Occipital lobe (tissue), 2 donors: ENCODE results near the gene CUL1. TPM values are rescaled to one million over a fixed set of nuclear protein-coding genes. Genes with fewer than 3 reads are reported as not detected.
A peak's percentile ranks its signal among the peaks of the same experiment; 100 is the strongest.
"Not testable (repeated sequence)": the region's sequence is repeated elsewhere in the genome, so short reads cannot be mapped to it uniquely, and the experiment has no call there.

Experiments
- DNase-seq: peaks from one replicate; lab custom pipeline; 2025; lab: John Stamatoyannopoulos, UW
- total RNA-seq: library from RNA; depleted of rRNA; stranded (reverse); fragments of >200 nt; gene quantifications from one replicate; pipeline ENCODE4 v1.2.3, GENCODE V29; 2014

CUL1 gene
- total RNA-seq, 1 donor from 2014 or later = 60.2 TPM

DNA sequence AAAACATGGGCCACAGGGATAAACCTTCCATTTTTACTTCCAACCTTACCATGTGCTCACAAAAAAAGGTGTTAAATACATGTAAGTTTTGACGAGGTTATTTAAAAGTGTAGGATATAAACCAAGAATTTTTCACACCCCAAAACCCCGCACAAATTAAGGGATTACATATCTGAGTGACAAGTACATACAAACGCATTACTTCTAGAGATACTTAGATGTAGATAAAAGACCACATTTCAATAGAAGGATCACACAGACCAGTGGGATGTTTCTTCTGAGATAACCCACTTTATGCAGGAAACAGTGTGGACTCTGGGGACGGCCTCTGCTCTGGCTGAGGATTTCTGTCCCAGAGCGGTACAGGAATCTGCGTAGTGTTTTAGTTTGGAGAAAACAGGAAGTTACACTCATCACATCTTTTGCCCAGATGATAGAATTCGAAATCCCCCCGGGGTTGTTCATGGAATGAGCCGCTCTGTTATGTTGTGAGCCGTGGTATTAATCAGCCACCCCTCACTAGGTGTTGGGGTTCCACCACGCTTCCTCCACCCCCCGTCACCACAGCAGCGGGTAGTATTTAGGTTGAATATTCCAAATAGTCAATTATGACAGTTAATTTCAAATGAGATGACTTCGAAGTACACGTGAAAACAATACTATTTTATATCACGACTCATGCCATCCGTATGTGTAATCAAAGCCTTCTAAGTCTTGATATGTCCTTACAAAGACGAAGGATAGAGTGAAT is 1.3 kb upstream of the CUL1 start:
- no peak for DNase-seq

DNA sequence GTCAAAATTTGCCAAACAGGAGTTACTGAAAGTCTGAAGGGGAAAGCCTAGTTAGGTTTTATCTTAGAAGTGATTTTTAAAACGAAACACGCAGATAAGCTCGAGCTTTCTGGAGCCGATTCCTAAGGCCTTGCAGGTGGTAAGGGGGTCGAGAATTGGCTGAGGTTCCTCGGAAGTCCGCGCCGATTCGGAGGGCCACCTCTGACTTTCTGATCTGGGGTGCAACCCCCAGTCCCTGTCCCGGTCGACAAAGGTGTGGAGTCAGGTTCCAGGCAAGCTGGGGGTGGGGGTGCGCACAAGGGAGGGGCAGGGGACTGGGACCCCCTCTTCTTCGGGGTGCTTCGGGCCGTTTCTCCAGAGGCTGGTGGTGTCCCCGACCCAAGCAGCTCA is 701 bp upstream of the CUL1 start:
- no peak for DNase-seq

DNA sequence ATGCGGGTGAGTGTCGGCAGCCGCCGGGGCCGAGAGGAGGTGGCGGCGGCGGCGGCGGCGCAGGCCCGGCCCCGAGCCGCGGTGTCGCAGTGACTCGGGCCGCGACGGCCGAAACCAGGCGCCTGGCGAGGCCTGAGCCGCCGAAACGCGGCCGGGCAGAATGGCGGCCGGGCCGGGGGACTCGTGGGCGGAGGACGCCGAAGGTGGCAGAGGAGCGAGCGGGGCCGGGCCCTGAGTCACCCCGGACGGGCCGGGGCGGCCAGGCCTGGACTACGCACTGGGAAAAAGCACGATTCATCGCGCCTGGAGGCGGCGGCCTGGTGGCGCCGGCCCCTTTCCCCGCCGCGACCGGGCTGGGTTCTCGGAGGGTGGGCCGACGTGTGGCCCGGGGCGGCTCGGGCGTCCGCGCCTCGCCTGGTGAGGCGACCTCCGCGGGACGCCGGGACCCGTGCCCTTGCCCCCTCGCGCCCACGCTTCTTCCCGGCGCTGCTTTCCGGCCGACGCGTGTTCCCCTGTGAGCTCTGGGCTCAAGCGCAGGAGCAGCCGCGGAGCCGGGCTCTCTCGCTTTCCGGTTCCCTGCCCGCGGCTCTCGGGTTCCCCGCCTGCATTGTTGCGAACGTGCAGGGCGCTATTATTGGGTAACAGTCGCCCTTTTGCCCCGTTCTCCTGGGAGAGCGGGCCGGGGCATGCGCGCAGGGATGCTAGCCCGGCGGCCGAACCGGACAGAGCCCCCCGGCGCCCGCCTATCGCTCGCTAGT is 500 bp downstream of the CUL1 start:
- peak; percentile 56 for DNase-seq

DNA sequence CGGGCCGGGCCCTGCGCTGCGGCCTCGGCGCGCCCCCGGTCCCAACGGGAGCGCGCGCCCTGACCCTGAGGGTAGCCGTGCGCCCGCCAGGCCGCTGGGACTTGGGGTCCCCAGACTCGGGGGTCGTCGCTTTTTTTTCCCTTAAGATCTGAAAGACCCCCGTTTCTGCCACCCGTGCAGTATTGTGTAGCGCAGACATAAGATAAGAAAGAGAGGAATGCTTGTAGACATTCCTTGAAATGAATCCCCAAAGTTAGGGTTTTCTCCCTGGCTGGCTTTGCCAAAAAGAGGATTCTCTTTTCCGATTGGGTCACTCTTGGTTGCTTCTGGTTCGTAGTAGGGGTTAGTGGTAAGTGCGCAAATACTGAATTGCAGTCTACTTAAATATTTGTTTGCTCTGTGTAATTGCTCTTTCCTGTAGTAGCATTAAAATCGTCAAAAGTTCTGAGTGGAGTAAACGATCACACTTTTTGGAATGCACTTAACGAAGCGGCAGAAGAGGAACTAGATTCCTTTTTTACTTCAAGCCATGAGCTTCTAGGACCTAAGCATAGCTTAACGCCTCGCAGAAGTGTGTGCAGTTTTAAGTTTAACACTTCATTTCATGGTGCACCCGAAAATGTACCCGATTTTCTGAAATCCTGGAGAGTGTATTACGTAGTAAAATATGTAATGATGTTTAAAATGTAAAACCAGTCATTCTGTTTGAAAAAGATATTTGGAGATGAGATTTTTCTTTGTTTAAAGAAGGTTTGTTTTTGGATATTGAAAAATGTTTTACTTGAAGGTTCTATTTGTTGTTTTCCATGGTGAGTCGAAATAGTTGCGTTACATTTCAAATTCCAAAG is 1.3 kb downstream of the CUL1 start:
- no peak for DNase-seq

DNA sequence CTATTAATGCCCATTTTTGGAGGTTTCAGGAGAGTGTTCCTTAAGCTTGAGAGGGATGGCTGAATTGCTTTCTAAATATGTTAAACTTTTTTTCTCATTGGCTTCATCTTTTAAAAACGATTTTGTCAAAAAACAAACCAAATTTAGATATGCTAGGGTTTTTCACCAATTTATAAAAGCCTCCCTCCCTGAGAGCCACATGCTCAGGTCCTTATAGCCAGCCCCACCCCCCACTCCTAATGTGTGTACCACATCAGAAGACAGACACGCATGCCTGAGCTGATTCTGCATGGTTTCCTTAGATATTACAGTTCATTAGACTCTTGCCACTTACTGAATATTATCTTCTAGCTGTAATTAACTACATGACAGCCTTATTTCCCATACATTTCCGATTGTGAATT is 2.0 kb downstream of the CUL1 start:
- no peak for DNase-seq

DNA sequence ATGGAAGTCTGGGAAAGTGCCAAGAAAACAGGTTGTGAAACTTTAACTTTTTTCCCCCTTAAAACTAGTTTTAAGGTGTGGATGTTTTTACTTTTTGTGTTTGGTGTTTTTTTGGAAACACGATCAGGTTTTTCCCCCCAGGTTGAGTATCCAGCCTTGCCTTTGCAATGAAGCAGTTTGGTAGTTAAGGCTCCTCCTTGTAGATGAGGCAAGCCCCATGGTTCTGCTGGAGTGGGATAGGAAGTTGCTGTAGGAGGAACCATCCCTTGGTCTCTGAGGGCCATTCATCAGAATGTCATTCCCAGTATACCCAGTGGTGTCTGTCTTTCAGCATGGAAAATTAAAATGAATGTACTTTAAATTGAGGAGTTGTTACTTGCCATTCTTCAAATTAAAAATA is 2.7 kb downstream of the CUL1 start:
- no peak for DNase-seq

DNA sequence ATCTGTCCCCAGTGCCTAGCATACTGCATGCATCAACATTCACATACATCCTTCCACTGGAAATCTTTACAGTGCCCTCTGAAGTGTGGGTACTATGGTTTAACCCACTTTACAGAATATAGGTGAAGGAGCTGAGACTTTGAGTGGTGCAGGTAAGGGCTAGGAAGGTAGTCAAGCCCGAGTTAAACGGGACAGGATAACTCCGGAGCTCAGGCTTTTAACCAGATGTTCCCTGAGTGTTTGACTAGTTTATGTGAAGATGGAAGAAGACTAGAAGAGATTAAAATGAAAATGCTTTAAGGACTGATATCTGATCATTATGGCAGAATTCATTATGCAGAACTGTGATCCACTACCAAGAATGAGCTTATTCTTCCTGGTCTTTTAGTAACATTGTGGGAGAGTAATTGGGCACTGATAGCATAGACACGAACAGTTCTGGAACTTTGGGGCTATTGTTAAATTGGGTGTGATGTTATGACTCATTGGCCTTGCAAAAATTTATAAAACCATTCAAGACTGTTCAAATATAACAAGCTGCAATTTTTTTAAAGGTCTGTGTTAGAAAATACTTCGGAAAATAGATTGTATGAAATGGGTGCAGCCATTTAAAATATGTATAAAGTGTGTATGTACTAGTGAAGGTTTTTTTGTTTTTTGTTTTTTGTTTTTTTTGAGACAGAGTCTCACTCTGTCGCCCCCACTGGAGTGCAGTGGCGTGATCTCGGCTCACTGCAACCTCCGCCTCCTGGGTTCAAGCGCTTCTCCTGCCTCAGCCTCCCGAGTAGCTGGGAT is 4.4 kb downstream of the CUL1 start:
- DNase-seq = no peak

DNA sequence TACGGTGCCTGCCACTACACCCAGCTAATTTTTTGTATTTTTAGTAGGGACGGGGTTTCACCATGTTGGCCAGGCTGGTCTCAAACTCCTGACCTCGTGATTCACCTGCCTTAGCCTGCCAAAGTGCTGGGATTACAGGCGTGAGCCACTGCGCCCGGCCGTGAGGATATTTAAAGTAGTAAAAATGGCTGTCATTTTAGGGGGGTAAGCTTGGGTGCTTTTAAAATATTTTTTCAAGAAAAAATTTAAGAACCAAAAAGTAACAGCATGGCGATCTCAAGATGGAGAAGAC is 4.9 kb downstream of the CUL1 start:
- DNase-seq = not testable (repeated sequence)

DNA sequence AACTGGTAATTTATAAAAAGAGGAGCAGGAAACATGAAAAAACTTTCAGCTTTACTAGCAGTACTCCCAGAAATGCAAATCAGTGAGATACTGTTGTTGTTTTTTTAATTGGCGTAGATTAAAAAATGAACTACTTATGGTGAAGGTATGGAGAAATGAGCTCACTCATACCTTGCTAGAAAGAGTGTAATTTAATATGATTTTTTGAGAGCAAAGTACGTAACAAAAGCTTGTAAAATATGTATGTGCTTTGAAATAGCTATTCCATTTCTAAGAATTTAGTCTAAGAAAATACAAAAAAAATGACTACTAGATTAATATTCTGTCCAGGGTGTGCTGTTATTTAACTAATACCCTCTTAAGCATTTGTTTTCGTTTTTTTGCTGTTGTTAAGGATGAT is 5.5 kb downstream of the CUL1 start:
- DNase-seq = no peak

DNA sequence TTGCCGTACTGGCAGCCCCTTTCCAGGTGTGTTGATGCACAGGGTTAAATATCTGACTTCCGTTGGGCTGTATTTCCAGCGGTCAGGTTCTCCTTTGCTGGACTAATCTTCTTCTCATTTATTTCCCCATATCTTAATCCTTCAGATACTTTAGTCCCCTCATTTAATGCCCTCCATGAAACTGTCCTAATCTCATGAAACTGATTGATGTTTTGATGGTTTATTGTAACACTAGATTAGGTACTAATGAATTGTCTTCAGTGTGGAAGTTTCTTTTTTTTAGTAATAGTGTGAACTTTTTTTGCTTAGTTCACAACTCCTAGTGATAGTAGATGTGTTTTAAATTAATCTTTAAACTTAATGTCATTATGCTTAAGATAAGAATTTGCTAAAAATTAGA is 6.3 kb downstream of the CUL1 start:
- no peak for DNase-seq

DNA sequence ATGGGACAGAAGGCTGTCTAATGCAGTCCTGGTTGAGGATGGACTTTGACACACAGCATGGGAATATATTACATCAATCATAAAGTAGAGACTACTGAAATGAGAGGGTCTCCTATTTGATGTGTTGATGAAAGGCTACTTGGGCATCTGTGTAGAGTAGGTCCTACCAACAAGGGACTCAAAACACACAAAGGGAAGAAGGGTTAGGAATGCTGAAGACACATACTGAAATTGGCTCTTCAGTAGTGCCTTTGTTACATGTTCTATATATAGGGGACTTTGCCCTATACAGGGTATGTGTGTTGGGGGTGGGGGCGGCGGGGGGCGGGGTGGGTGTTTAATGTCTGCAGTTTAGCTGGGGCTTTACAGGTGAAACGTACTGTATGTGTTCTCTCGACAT is 7.7 kb downstream of the CUL1 start:
- no peak for DNase-seq

DNA sequence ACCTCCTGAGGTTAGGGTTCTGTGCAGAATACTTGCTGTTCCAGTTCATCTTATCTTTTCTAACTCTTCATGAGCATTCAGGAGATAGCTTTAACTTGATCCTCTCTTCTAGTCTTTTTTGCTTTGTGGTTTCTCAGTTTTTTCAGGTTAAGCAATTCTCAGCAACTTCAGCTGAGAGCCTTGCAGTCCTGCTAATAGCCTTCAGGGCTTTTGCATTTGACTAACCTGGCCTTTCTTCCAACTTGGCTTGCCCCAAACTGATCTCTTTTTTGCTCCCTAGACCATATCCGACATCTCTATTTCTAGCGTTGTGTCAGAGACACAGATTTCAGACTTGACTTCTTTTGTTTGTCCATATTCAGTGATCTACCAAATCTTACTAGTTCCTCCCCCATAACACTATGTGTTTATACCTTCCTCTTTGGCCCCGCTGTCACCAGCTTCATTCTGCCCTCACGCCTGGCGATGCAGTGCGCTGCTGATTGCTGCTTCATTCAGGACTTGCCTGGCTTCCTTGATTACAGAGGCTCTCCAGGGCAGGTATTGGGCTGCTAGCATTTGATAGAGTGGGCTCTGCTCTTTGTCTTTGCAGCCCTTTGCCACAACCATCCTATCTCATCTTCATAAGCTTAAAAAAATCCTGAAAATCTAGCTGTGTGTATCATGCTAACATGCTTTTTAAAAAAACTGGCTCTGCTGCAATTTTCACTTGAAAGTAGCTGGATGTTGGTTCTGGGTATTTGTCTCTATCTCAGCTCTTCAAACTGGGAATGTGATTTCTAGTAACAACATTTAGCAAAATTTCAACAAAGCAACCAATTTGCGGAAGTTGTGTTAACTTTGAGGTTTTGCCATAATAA is 9.6 kb downstream of the CUL1 start:
- DNase-seq = no peak

DNA sequence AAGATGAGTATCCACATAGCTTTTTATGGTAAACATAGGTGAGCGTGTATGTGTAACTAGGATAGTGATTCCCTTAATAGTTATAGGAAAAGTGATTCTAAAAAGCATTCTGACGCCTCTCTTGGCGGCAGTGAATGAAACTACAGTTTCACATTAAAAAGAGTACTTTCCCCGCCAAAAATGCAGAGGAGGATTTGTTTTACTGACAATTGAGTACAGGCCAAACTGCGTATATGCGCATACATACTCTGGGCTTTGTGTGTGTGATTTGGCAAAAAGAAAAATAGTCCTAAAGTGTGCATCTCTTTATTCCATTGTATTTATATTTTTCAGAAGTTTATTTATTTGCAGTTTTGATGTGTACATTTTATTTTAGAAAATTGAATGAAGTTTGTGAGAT is 10.3 kb downstream of the CUL1 start:
- DNase-seq = no peak

DNA sequence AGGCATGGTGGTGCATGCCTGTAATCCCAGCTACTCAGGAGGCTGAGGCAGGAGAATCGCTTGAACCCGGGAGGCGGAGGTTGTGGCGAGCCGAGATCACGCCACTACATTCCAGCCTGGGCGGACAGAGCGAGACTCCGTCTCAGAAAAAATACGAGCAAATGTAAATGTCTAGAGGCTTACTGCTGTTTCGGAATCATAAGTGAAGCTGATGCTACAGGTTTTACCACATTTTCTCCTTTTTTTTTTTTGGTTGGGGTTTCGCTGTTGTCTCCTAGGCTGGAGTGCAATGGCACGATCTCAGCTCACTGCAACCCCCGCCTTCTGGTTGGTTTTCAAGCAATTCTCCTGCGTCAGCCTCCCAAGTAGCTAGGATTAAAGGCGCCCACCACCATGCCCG is 11.7 kb downstream of the CUL1 start:
- DNase-seq = not testable (repeated sequence)

DNA sequence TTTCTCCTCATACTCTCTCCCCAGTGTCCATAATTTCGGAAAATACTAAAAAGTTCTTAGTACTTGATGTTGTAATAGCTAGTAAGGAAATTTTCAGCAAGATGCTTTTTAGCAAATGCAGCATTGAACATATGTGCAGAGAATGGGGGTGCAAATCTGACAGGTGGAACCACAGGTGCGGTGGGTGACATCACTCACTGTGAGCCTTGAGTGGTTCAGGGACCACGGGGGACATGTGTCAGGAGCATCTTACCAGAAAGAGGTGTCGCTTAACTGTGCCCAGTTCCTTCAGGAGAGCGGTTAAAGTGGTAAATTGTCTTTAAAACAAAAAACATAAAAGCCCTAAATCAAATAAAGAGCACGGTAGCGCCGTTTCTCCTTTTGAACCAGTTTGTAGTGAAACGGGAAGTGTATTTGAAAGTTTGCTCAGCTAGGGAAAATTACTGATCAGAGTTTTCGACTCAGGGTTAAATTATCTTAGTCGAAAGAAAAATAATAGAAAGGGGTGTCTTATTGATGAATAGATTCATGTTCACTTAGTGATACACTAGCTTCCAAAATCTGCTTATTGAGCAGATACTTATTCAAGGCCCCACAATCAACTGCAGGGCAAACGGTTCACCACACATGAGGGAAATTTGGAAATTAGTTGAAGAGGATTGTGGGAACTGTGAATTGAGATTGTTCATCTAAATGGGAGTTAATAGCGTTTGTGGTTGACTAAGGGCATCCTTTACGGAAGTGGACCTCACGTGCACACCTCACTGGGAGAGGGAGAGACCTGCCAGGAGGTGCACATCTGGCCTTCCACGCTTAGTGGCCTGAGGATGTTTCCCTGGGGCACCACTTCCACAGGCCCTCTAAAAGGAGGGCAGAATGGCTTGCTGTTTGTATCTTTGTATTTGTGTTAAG is 12.7 kb downstream of the CUL1 start:
- no peak for DNase-seq

DNA sequence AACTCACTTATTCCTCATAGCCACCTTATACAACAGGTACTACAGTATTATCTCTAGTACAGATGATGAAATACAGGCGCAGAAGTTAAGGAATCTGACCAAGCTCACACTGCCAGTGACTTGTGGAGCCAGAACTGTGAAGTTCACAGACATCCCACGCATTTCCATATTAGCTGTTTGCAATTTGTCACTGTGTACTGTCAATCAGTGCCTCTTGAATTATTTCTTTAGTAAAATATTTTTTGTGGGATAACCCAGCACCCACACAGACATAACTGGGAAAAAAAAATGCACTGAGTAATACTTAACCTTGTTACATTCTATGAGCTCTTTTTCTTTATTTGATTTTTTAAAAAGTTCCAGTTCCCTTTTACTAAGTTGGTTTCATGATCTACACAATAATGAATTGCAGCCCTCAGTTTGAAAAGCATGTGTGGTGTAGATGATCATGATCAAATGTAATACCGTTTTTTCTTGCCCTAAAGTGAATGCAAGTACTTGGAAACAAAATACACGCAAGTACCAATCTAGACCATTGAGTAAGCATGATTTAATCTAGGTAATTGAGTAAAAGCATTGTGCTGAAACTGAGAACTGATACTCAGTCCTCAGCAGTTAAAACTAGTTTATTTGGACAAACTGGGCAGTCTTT is 14.1 kb downstream of the CUL1 start:
- DNase-seq = no peak

DNA sequence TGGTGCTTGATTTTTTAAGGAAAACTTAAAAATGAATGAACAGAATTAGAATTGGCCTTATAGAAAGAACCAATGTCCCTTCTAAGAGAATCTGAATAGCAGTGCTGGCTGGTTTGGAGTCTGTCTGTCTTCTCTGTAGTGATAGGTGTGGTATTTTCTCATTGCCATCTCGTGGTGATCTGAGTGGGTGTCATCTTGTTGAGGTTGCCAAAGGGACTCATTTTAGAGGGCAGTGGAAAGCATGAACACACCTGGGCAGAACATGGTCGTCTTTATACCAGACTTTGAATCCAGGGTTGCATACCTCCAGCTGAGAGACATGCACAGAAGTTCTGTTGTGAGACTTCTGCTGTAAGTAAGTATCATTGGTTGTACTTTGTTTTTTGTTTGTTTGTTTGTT is 15.8 kb downstream of the CUL1 start:
- no peak for DNase-seq

DNA sequence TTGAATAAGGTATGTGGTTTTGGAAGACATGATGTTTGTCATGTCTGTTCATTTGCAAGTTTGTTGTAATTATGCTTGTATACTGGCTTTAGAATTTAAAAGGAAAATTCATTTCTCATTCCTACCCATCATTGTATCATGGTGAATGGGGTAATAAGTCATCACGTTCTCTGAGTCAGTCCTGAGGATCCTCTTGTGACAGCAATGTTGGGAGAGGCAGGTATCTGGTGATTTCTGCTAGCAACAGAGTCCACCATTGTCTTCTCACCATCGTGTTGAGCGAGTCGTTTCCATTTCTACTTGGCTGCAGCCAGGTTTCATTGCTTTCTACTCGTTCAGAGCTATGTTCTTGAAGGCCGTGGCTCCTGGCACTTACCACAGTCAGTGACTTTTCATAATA is 16.3 kb downstream of the CUL1 start:
- DNase-seq = no peak

DNA sequence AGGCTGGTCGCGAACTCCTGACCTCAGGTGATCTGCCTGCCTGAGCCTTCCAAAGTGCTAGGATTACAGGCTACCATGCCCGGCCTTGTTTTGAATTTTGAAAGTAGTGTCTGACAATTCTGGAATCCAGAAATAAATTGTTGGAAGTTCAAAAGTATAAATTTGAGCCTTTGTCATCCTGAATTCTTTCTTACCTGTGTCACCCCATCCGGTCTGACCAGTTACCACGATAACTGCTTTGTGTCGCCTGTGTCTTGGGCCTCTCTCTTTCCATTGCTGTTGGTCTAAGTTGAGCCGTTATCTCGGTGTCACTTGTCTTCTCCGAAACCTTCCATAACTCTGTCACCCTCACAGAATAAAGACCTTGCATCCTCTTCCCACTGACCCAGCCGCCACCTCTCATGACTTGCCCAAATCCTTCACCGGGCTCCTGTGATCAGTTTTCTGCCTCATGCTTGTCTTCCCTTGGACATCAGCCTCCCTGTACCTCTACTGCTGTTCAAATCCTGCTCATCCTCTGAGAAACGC is 18.6 kb downstream of the CUL1 start:
- DNase-seq = no peak
